K562 (cell line): ENCODE measurements around the gene RNF222. TPM values are rescaled to one million over a fixed set of nuclear protein-coding genes. Genes with fewer than 3 reads are reported as not detected.
A peak's percentile ranks its signal among the peaks of the same experiment; 100 is the strongest.

Experiments used
- ETV5 ChIP-seq: sonication (generic); formaldehyde crosslinking; IDR thresholded peaks from 2 replicates; pipeline ENCODE4 v1.4.0; 2020; ENCODE audit warnings: low read depth, mild to moderate bottlenecking, missing genetic modification reagents
- FOS ChIP-seq: IDR thresholded peaks from 3 replicates; pipeline ENCODE4 v1.6.1; 2011; ENCODE audit not compliant: insufficient read length; ENCODE audit errors: extremely low read depth
- FOXP1 ChIP-seq: sonication (generic); formaldehyde crosslinking; IDR thresholded peaks from 2 replicates; pipeline ENCODE4 v1.8.0; 2022; ENCODE audit warnings: mild to moderate bottlenecking, missing genetic modification reagents
- GATAD2A ChIP-seq: fragments of 450-650 bp; IDR thresholded peaks from 2 replicates; pipeline ENCODE4 v1.6.1; 2017
- MED1 ChIP-seq: sonication (generic); formaldehyde crosslinking; IDR thresholded peaks from 2 replicates; pipeline ENCODE4 v1.8.1; 2023; ENCODE audit warnings: missing genetic modification reagents, borderline replicate concordance
- MTA3 ChIP-seq: fragments of 450-650 bp; formaldehyde crosslinking; IDR thresholded peaks from 2 replicates; pipeline ENCODE4 v1.6.1; 2017; ENCODE audit warnings: mild to moderate bottlenecking, borderline replicate concordance
- PCBP1 ChIP-seq: fragments of 200-400 bp; formaldehyde crosslinking; IDR thresholded peaks from 2 replicates; pipeline ENCODE4 v1.6.1; 2018; ENCODE audit warnings: mild to moderate bottlenecking, low read depth, low read length; ENCODE audit not compliant: poor library complexity, severe bottlenecking
- POLR2B ChIP-seq: fragments of 450-650 bp; IDR thresholded peaks from 2 replicates; pipeline ENCODE4 v1.6.1; 2018; ENCODE audit warnings: low read depth; ENCODE audit not compliant: partially characterized antibody
- POLR2H ChIP-seq: IDR thresholded peaks from 2 replicates; pipeline ENCODE4 v1.6.1; 2016; ENCODE audit warnings: missing genetic modification characterization, low read depth, mild to moderate bottlenecking, control low read depth, missing compliant biosample characterization, moderate library complexity
- SAFB2 ChIP-seq: fragments of 200-400 bp; formaldehyde crosslinking; IDR thresholded peaks from 2 replicates; pipeline ENCODE4 v1.6.1; 2018; ENCODE audit warnings: borderline replicate concordance, low read length, low read depth, moderate library complexity; ENCODE audit not compliant: severe bottlenecking
- SPI1 ChIP-seq: IDR thresholded peaks from 2 replicates; pipeline ENCODE4 v1.6.1; 2011; ENCODE audit warnings: low read depth, low read length, control low read depth, borderline replicate concordance
- TCF3 ChIP-seq: sonication (generic); formaldehyde crosslinking; IDR thresholded peaks from 2 replicates; pipeline ENCODE4 v1.4.0; 2020; ENCODE audit warnings: mild to moderate bottlenecking, missing genetic modification reagents
- polyA plus RNA-seq, 8 experiments: library from polyadenylated mRNA; depleted of rRNA in 4 of 8; stranded (reverse) in 5 of 8; unstranded in 3 of 8; fragments of >200 nt; fragmentation: Nextera tagmentation in 2 of 8; fragmentation: Illumina TruSeq in 1 of 8; extraction: Ambion mirVana in 2 of 8; extraction: Trizol in 1 of 8; gene quantifications; 2 replicates each; pipeline versions ENCODE4 v1.2.1 to v1.2.3, GENCODE V29; 2011 to 2014; ENCODE audit warnings: inconsistent platforms in 1 of 8, missing spikeins in 1 of 8
- total RNA-seq, 7 experiments: library from RNA; depleted of rRNA in 6 of 7; stranded (reverse); fragments of >200 nt in 6 of 7; fragmentation: Illumina TruSeq in 2 of 7; extraction: Trizol in 2 of 7; gene quantifications; 2 replicates each; pipeline versions ENCODE4 v1.2.1 to v1.2.3, GENCODE V29; 2011 to 2021; ENCODE audit warnings: low replicate concordance in 1 of 7
- TF ChIP-seq, protein P1 (sequence below): fragments of 450-650 bp; IDR thresholded peaks from 2 replicates; pipeline ENCODE4 v1.6.1; 2014; ENCODE audit warnings: low read depth, mild to moderate bottlenecking, moderate library complexity, borderline replicate concordance
- TF ChIP-seq, protein P2 (sequence below): fragments of 250-450 bp; sonication (Bioruptor Pico); IDR thresholded peaks from 2 replicates; pipeline ENCODE4 v1.9.0; 2021; ENCODE audit warnings: mild to moderate bottlenecking, inconsistent platforms
- TF ChIP-seq, protein P3 (sequence below), 2 experiments: fragments of 250-450 bp in 1 of 2; fragments of 450-650 bp in 1 of 2; sonication (Bioruptor Pico) in 1 of 2; IDR thresholded peaks; 2 replicates each; pipeline versions ENCODE4 v1.6.1 to v1.8.0; 2016 to 2021; ENCODE audit warnings: mild to moderate bottlenecking in 2 of 2, moderate library complexity in 2 of 2, missing compliant biosample characterization in 1 of 2, missing genetic modification characterization in 1 of 2
- TF ChIP-seq, protein P4 (sequence below): fragments of 250-450 bp; sonication (Bioruptor Pico); IDR thresholded peaks from 2 replicates; pipeline ENCODE4 v1.5.0; 2021
- TF ChIP-seq, protein P5 (sequence below): IDR thresholded peaks from 3 replicates; pipeline ENCODE4 v1.6.1; 2011; ENCODE audit warnings: borderline replicate concordance, mild to moderate bottlenecking, moderate library complexity; ENCODE audit not compliant: insufficient read length; ENCODE audit errors: extremely low read depth

The RNF222 gene
- total and polyA plus RNA-seq, 9 of the 15 experiments (the other 6 are each of a cell fraction or from before 2014, with no cell fraction given): not detected

DNA sequence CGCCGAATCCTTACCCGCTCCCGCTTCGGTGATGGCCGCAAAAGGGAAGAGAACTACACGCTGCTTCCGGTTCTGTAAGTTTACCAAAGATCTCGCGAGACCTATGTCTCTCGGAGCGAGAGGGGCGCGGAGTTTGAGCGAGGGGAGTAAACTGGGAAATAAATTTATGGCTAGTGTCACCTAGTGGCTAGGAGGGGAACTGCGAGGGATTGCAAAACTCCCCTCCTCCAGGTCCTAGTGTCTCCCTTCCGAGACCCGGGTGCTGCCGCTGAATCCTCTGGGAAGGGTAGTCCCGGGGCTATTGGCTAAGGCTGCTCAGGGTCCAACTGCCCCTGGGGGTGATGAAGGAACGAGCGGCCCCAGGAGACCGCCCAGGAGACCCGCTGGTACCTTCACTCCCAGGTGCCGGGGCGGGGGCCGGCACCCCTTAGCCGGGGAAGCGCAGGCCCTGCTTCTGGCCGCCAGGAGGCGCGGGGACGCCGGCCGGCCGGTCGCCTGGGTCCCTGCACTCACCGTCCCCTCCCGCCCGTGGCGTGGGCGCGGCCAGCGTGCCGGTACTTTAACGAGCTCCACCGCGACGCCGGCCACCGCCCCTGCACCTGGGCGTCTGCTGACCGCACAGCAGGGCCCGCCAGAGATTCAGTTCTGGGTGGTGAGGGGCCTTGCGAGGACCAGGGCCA, 14.3 kb downstream of the RNF222 start, which contains the start of gene RPL26 (continued):
- TF ChIP-seq SAFB2 (no peak), MTA3 (peak; percentile 73; the same call in 1 of the 2 replicates), GATAD2A (0 out of 2 replicates have a peak, but pooled peaks have one; percentile 41), MED1 (CRISPR knock-in tag) (no peak), ETV5 (CRISPR knock-in tag) (peak; percentile 59; the same call in 1 of the 2 replicates), SPI1 (peak; percentile 34; the same call in 1 of the 2 replicates), FOS (no peak), FOXP1 (CRISPR knock-in tag) (peak; percentile 62; the same call in 1 of the 2 replicates), PCBP1 (peak; percentile 44), POLR2H (tag) (peak; percentile 91; the same call in 1 of the 2 replicates), POLR2B (peak; percentile 93), TCF3 (CRISPR knock-in tag) (peak; percentile 23; the same call in 1 of the 2 replicates)
- TF ChIP-seq, protein P1, sequence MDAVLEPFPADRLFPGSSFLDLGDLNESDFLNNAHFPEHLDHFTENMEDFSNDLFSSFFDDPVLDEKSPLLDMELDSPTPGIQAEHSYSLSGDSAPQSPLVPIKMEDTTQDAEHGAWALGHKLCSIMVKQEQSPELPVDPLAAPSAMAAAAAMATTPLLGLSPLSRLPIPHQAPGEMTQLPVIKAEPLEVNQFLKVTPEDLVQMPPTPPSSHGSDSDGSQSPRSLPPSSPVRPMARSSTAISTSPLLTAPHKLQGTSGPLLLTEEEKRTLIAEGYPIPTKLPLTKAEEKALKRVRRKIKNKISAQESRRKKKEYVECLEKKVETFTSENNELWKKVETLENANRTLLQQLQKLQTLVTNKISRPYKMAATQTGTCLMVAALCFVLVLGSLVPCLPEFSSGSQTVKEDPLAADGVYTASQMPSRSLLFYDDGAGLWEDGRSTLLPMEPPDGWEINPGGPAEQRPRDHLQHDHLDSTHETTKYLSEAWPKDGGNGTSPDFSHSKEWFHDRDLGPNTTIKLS: peak; percentile 78; the same call in 1 of the 2 replicates
- TF ChIP-seq, protein P2, sequence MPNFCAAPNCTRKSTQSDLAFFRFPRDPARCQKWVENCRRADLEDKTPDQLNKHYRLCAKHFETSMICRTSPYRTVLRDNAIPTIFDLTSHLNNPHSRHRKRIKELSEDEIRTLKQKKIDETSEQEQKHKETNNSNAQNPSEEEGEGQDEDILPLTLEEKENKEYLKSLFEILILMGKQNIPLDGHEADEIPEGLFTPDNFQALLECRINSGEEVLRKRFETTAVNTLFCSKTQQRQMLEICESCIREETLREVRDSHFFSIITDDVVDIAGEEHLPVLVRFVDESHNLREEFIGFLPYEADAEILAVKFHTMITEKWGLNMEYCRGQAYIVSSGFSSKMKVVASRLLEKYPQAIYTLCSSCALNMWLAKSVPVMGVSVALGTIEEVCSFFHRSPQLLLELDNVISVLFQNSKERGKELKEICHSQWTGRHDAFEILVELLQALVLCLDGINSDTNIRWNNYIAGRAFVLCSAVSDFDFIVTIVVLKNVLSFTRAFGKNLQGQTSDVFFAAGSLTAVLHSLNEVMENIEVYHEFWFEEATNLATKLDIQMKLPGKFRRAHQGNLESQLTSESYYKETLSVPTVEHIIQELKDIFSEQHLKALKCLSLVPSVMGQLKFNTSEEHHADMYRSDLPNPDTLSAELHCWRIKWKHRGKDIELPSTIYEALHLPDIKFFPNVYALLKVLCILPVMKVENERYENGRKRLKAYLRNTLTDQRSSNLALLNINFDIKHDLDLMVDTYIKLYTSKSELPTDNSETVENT: peak; percentile 80
- TF ChIP-seq, protein P3, sequence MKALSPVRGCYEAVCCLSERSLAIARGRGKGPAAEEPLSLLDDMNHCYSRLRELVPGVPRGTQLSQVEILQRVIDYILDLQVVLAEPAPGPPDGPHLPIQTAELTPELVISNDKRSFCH (CRISPR knock-in tag; IDR thresholded peaks at IDR 0.05): no peak
- TF ChIP-seq, protein P3 (tag; IDR thresholded peaks at IDR 0.05): no peak
- TF ChIP-seq, protein P4, sequence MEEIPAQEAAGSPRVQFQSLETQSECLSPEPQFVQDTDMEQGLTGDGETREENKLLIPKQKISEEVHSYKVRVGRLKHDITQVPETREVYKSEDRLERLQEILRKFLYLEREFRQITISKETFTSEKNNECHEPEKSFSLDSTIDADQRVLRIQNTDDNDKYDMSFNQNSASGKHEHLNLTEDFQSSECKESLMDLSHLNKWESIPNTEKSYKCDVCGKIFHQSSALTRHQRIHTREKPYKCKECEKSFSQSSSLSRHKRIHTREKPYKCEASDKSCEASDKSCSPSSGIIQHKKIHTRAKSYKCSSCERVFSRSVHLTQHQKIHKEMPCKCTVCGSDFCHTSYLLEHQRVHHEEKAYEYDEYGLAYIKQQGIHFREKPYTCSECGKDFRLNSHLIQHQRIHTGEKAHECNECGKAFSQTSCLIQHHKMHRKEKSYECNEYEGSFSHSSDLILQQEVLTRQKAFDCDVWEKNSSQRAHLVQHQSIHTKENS: no peak
- TF ChIP-seq, protein P5, sequence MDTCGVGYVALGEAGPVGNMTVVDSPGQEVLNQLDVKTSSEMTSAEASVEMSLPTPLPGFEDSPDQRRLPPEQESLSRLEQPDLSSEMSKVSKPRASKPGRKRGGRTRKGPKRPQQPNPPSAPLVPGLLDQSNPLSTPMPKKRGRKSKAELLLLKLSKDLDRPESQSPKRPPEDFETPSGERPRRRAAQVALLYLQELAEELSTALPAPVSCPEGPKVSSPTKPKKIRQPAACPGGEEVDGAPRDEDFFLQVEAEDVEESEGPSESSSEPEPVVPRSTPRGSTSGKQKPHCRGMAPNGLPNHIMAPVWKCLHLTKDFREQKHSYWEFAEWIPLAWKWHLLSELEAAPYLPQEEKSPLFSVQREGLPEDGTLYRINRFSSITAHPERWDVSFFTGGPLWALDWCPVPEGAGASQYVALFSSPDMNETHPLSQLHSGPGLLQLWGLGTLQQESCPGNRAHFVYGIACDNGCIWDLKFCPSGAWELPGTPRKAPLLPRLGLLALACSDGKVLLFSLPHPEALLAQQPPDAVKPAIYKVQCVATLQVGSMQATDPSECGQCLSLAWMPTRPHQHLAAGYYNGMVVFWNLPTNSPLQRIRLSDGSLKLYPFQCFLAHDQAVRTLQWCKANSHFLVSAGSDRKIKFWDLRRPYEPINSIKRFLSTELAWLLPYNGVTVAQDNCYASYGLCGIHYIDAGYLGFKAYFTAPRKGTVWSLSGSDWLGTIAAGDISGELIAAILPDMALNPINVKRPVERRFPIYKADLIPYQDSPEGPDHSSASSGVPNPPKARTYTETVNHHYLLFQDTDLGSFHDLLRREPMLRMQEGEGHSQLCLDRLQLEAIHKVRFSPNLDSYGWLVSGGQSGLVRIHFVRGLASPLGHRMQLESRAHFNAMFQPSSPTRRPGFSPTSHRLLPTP: no peak
